Keratinocyte (primary cell): ENCODE data around the gene CORO1C. TPM values are rescaled to one million over a fixed set of nuclear protein-coding genes. Genes with fewer than 3 reads are reported as not detected.

Source experiments
- DNase-seq: peaks from one replicate; pipeline ENCODE4 v3.0.0-alpha.2; 2011; ENCODE audit warnings: low read depth, missing footprints, low spot score
- FAIRE-seq: peaks from 2 replicates; lab custom pipeline; 2011; peaks lifted over from hg19 to GRCh38; lab: Jason Lieb, UNC
- H2AFZ ChIP-seq: 2 replicates; pipeline ENCODE4 v1.6.0; 2012; ENCODE audit warnings: low read length, control low read depth, inconsistent platforms; ENCODE audit not compliant: control insufficient read depth
- H3K27ac ChIP-seq: 2 replicates; pipeline ENCODE4 v1.5.1; 2011; ENCODE audit warnings: low read length; ENCODE audit not compliant: control insufficient read depth, insufficient read depth
- H3K27me3 ChIP-seq: 3 replicates; pipeline ENCODE4 v1.6.0; 2011; ENCODE audit warnings: low read length; ENCODE audit not compliant: control insufficient read depth, insufficient read depth; ENCODE audit errors: extremely low read depth
- H3K36me3 ChIP-seq, 2 experiments: 2 replicates in 1 of 2; 3 replicates in 1 of 2; pipeline ENCODE4 v1.5.1; 2011; ENCODE audit warnings: low read length in 2 of 2, mild to moderate bottlenecking in 1 of 2; ENCODE audit not compliant: control insufficient read depth in 2 of 2, insufficient read depth in 2 of 2; ENCODE audit errors: extremely low read depth in 1 of 2
- H3K4me1 ChIP-seq: 3 replicates; pipeline ENCODE4 v1.5.1; 2011; ENCODE audit warnings: low read length; ENCODE audit not compliant: control insufficient read depth, insufficient read depth; ENCODE audit errors: extremely low read depth
- H3K4me2 ChIP-seq: 3 replicates; pipeline ENCODE4 v1.6.0; 2011; ENCODE audit warnings: low read depth, low read length; ENCODE audit not compliant: control insufficient read depth, insufficient read depth; ENCODE audit errors: extremely low read depth
- H3K4me3 ChIP-seq, 3 experiments: fragments of 200-600 bp in 1 of 3; sonication (generic) in 1 of 3; 2 replicates in 2 of 3; 3 replicates in 1 of 3; pipeline ENCODE4 v1.5.1; 2011 to 2016; ENCODE audit warnings: low read length in 3 of 3, mild to moderate bottlenecking in 3 of 3, control low read depth in 2 of 3, inconsistent platforms in 1 of 3, low read depth in 1 of 3, mixed read lengths in 1 of 3, mixed run types in 1 of 3, moderate library complexity in 1 of 3; ENCODE audit not compliant: control insufficient read depth in 2 of 3, insufficient read depth in 2 of 3; ENCODE audit errors: extremely low read depth in 1 of 3
- H3K79me2 ChIP-seq: 2 replicates; pipeline ENCODE4 v1.6.0; 2012; ENCODE audit warnings: low read length; ENCODE audit not compliant: control insufficient read depth, insufficient read depth
- H3K9ac ChIP-seq: 3 replicates; pipeline ENCODE4 v1.6.0; 2011; ENCODE audit warnings: low read length; ENCODE audit not compliant: control insufficient read depth, insufficient read depth; ENCODE audit errors: extremely low read depth
- H3K9me1 ChIP-seq: 3 replicates; pipeline ENCODE4 v1.6.0; 2011; ENCODE audit warnings: low read length; ENCODE audit not compliant: control insufficient read depth, insufficient read depth; ENCODE audit errors: extremely low read depth
- H3K9me3 ChIP-seq: 2 replicates; pipeline ENCODE4 v1.5.1; 2012; ENCODE audit warnings: low read depth, low read length; ENCODE audit not compliant: control insufficient read depth
- H4K20me1 ChIP-seq: 3 replicates; pipeline ENCODE4 v1.6.0; 2011; ENCODE audit warnings: low read length; ENCODE audit not compliant: control insufficient read depth, insufficient read depth; ENCODE audit errors: extremely low read depth
- CTCF ChIP-seq, 3 experiments: IDR thresholded peaks in 1 of 3; conservative IDR thresholded peaks in 1 of 3; optimal IDR thresholded peaks in 1 of 3; 2 replicates in 2 of 3; 3 replicates in 1 of 3; pipeline versions ENCODE3 to v1.5.1; 2011; ENCODE audit warnings: low read length in 3 of 3, mild to moderate bottlenecking in 3 of 3, moderate library complexity in 2 of 3, control low read depth in 1 of 3, inconsistent platforms in 1 of 3; ENCODE audit not compliant: insufficient read depth in 2 of 3; ENCODE audit errors: extremely low read depth in 1 of 3
- EZH2 ChIP-seq: IDR thresholded peaks from one replicate; pipeline ENCODE4 v1.6.1; 2012; ENCODE audit warnings: inconsistent platforms, mild to moderate bottlenecking, low read length, moderate library complexity
- dilution Hi-C: fragments of 300-500 bp; cut with MboI; formaldehyde crosslinking; loops from one replicate; pipeline ENCODE4 v1.7.0; 2020; ENCODE audit warnings: low sequenced_read_pairs; ENCODE audit not compliant: extremely low pct_ligation_motif_present
- polyA plus RNA-seq, 5 experiments: library from polyadenylated mRNA; depleted of rRNA in 3 of 5; stranded (reverse) in 3 of 5; stranded (forward) in 1 of 5; unstranded in 1 of 5; fragments of >200 nt; gene quantifications; 1 replicate in 1 of 5; 2 replicates in 3 of 5; 3 replicates in 1 of 5; pipeline versions ENCODE4 v1.2.1 to v1.2.3, GENCODE V29; 2011 to 2012; ENCODE audit warnings: missing spikeins in 2 of 5, low read depth in 1 of 5, low replicate concordance in 1 of 5

The CORO1C gene
- polyA plus RNA-seq, 1 donor (not counting 4 experiments of a cell fraction or from before 2014, with no cell fraction given) = 283 TPM

GRCh38 chr12:108635997-108636808, 95.1 kb downstream of the CORO1C start:
- Histone ChIP-seq H3K27ac (no peak overlapping the region), H3K9me1 (no peaks in the 10 kb centered on the region), H3K9ac (no peak overlapping the region), H3K36me3 (no peaks in the 10 kb centered on the region), H3K4me2 (no peak overlapping the region), H4K20me1 (peaks cover 4% of the 10 kb centered on the region), H3K27me3 (peaks cover 4% of the 10 kb centered on the region), H3K4me3 (no peak overlapping the region), H3K79me2 (no peaks in the 10 kb centered on the region), H3K9me3 (no peaks in the 10 kb centered on the region), H2AFZ (no peak overlapping the region), H3K4me1 (peaks cover 17% of the 10 kb centered on the region)
- TF ChIP-seq CTCF (optimal IDR thresholded peaks at IDR 0.05 in 1 of 3, IDR thresholded peaks at IDR 0.05 in 1 of 3, conservative IDR thresholded peaks at IDR 0.05 in 1 of 3; ENCODE audit: extremely low read depth in 1 of 3, insufficient read depth in 2 of 3, low read length in 3 of 3) (no peak), EZH2 (no peak)
- dilution Hi-C loops = no loop called here
- DNase-seq (no peak), FAIRE-seq (no peak)

DNA sequence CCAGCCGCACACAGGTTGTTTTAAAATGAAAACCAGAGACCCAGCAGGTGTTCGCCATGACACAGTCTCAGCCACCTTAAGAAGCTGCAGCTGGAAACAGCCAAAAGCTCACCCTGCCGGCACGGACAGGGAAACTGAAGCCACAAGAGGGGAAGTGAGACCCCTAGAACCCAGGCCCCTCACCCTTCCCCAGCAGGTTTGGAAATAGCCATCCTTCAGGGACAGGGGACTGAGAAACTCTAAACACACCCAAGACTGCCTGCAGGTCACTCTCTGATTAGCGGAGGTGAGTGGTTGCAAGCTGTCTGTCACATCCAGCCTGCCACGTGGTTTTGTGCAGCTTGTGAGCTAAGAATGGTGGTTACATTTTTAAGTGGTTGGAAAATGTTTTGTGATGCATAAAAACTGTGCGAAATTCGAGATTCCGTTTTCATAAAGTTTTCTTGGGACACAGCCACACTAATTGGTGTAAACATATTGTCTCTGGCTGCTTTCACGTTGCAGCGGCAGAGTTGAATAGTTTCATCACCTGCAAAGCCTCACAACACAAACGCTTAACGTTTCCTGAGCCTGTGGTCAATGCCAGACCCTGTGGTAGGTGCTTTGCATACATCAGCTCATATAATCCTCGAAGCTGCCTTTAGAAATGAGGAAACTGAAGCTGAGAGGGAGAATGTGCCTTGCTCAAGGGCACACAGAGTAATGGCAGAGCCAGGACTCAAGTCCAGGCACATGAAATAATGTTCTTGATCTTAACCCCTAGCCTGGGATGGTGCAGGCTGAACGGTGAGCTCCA, 95.9 kb downstream of the CORO1C start:
- Histone ChIP-seq H3K9ac (no peak overlapping the region), H3K27me3 (peaks cover 4% of the 10 kb centered on the region), H3K4me1 (peaks cover 18% of the 10 kb centered on the region), H3K9me3 (no peaks in the 10 kb centered on the region), H3K36me3 (no peaks in the 10 kb centered on the region), H4K20me1 (no peaks in the 10 kb centered on the region), H2AFZ (no peak overlapping the region), H3K4me3 (no peak overlapping the region), H3K79me2 (no peaks in the 10 kb centered on the region), H3K4me2 (no peak overlapping the region), H3K27ac (no peak overlapping the region), H3K9me1 (no peaks in the 10 kb centered on the region)
- TF ChIP-seq CTCF (optimal IDR thresholded peaks at IDR 0.05 in 1 of 3, IDR thresholded peaks at IDR 0.05 in 1 of 3, conservative IDR thresholded peaks at IDR 0.05 in 1 of 3; ENCODE audit: extremely low read depth in 1 of 3, insufficient read depth in 2 of 3, low read length in 3 of 3) = no peak
- no peak for TF ChIP-seq EZH2
- FAIRE-seq = no peak
- DNase-seq = no peak
- dilution Hi-C loops = no loop called here
